GM12878 (cell line): ENCODE data around the gene SSU72.
"Not testable (repeated sequence)": the region's sequence is repeated elsewhere in the genome, so short reads cannot be mapped to it uniquely, and the experiment has no call there.

Experiments used
- CBFB ChIP-seq: IDR thresholded peaks from 2 replicates; pipeline ENCODE4 v1.6.1; 2016; ENCODE audit warnings: antibody characterized with exemption, low read depth
- CREB1 ChIP-seq: IDR thresholded peaks from 2 replicates; pipeline ENCODE4 v1.6.1; 2012; ENCODE audit warnings: low read depth, mild to moderate bottlenecking, inconsistent platforms
- EZH2 ChIP-seq: IDR thresholded peaks from 2 replicates; pipeline ENCODE4 v1.6.1; 2012; ENCODE audit warnings: low read depth, mild to moderate bottlenecking, control low read depth, inconsistent platforms, low read length, borderline replicate concordance; ENCODE audit not compliant: control insufficient read depth
- HDGF ChIP-seq: fragments of 450-650 bp; IDR thresholded peaks from 2 replicates; pipeline ENCODE4 v1.6.1; 2016; ENCODE audit warnings: antibody characterized with exemption
- JUND ChIP-seq: IDR thresholded peaks from 2 replicates; pipeline ENCODE4 v1.6.1; 2012; ENCODE audit warnings: low read depth, mild to moderate bottlenecking, low read length, improper control_type of control experiment, moderate library complexity
- POLR2A ChIP-seq: IDR thresholded peaks from 2 replicates; pipeline ENCODE4 v1.6.1; 2011; ENCODE audit warnings: low read depth, mild to moderate bottlenecking, low read length
- RAD21 ChIP-seq: IDR thresholded peaks from 2 replicates; pipeline ENCODE4 v1.6.1; 2011; ENCODE audit warnings: mild to moderate bottlenecking, low read depth, low read length, moderate library complexity; ENCODE audit not compliant: insufficient read depth
- RAD51 ChIP-seq: fragments of 450-650 bp; IDR thresholded peaks from 2 replicates; pipeline ENCODE4 v1.6.1; 2016; ENCODE audit warnings: moderate library complexity, mild to moderate bottlenecking, inconsistent platforms
- TF ChIP-seq, protein P1 (sequence below), 3 experiments: IDR thresholded peaks in 2 of 3; conservative IDR thresholded peaks in 1 of 3; 2 replicates each; pipeline ENCODE4 v1.5.1; 2011; ENCODE audit warnings: low read depth in 3 of 3, low read length in 3 of 3, mild to moderate bottlenecking in 3 of 3, control low read depth in 2 of 3, moderate library complexity in 2 of 3, inconsistent platforms in 1 of 3, mixed read lengths in 1 of 3; ENCODE audit not compliant: control insufficient read depth in 2 of 3, insufficient read depth in 1 of 3; ENCODE audit errors: extremely low read depth in 1 of 3
- TF ChIP-seq, protein P2 (sequence below): fragments of 450-650 bp; formaldehyde crosslinking; IDR thresholded peaks from 2 replicates; pipeline ENCODE4 v1.4.0; 2020; ENCODE audit warnings: mild to moderate bottlenecking, moderate library complexity
- TF ChIP-seq, protein P3 (sequence below): fragments of 450-650 bp; formaldehyde crosslinking; IDR thresholded peaks from 2 replicates; pipeline ENCODE4 v1.5.0; 2022; ENCODE audit warnings: mild to moderate bottlenecking, missing genetic modification characterization
- TF ChIP-seq, protein P4 (sequence below): fragments of 450-650 bp; conservative IDR thresholded peaks from 2 replicates; pipeline ENCODE4 v1.6.1; 2017; ENCODE audit warnings: mild to moderate bottlenecking, moderate library complexity

DNA sequence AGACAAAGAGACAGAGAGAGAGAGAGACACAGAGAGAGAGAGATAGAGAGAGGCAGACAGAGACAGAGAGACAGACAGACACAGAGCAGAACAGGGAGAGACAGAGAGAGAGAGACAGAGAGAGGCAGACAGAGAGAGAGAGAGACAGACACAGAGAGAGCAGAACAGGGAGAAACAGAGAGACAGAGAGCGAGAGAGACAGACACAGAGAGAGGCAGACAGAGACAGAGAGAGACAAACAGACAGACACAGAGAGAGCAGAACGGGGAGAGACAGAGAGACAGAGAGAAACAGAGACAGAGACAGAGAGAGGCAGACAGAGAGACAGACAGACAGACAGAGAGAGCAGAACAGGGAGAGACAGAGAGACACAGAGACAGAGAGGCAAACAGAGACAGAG, 20.7 kb upstream of the SSU72 start:
- not testable (repeated sequence) for TF ChIP-seq POLR2A, JUND, RAD21, EZH2, CREB1, CBFB, RAD51, HDGF
- TF ChIP-seq, protein P1, sequence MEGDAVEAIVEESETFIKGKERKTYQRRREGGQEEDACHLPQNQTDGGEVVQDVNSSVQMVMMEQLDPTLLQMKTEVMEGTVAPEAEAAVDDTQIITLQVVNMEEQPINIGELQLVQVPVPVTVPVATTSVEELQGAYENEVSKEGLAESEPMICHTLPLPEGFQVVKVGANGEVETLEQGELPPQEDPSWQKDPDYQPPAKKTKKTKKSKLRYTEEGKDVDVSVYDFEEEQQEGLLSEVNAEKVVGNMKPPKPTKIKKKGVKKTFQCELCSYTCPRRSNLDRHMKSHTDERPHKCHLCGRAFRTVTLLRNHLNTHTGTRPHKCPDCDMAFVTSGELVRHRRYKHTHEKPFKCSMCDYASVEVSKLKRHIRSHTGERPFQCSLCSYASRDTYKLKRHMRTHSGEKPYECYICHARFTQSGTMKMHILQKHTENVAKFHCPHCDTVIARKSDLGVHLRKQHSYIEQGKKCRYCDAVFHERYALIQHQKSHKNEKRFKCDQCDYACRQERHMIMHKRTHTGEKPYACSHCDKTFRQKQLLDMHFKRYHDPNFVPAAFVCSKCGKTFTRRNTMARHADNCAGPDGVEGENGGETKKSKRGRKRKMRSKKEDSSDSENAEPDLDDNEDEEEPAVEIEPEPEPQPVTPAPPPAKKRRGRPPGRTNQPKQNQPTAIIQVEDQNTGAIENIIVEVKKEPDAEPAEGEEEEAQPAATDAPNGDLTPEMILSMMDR (IDR thresholded peaks at IDR 0.05 in 2 of 3, conservative IDR thresholded peaks at IDR 0.05 in 1 of 3; ENCODE audit: control insufficient read depth in 2 of 3, extremely low read depth in 1 of 3, insufficient read depth in 1 of 3, low read depth in 3 of 3, low read length in 3 of 3) = not testable (repeated sequence)
- TF ChIP-seq, protein P2, sequence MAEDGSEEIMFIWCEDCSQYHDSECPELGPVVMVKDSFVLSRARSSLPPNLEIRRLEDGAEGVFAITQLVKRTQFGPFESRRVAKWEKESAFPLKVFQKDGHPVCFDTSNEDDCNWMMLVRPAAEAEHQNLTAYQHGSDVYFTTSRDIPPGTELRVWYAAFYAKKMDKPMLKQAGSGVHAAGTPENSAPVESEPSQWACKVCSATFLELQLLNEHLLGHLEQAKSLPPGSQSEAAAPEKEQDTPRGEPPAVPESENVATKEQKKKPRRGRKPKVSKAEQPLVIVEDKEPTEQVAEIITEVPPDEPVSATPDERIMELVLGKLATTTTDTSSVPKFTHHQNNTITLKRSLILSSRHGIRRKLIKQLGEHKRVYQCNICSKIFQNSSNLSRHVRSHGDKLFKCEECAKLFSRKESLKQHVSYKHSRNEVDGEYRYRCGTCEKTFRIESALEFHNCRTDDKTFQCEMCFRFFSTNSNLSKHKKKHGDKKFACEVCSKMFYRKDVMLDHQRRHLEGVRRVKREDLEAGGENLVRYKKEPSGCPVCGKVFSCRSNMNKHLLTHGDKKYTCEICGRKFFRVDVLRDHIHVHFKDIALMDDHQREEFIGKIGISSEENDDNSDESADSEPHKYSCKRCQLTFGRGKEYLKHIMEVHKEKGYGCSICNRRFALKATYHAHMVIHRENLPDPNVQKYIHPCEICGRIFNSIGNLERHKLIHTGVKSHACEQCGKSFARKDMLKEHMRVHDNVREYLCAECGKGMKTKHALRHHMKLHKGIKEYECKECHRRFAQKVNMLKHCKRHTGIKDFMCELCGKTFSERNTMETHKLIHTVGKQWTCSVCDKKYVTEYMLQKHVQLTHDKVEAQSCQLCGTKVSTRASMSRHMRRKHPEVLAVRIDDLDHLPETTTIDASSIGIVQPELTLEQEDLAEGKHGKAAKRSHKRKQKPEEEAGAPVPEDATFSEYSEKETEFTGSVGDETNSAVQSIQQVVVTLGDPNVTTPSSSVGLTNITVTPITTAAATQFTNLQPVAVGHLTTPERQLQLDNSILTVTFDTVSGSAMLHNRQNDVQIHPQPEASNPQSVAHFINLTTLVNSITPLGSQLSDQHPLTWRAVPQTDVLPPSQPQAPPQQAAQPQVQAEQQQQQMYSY (CRISPR knock-in tag) = not testable (repeated sequence)
- TF ChIP-seq, protein P3, sequence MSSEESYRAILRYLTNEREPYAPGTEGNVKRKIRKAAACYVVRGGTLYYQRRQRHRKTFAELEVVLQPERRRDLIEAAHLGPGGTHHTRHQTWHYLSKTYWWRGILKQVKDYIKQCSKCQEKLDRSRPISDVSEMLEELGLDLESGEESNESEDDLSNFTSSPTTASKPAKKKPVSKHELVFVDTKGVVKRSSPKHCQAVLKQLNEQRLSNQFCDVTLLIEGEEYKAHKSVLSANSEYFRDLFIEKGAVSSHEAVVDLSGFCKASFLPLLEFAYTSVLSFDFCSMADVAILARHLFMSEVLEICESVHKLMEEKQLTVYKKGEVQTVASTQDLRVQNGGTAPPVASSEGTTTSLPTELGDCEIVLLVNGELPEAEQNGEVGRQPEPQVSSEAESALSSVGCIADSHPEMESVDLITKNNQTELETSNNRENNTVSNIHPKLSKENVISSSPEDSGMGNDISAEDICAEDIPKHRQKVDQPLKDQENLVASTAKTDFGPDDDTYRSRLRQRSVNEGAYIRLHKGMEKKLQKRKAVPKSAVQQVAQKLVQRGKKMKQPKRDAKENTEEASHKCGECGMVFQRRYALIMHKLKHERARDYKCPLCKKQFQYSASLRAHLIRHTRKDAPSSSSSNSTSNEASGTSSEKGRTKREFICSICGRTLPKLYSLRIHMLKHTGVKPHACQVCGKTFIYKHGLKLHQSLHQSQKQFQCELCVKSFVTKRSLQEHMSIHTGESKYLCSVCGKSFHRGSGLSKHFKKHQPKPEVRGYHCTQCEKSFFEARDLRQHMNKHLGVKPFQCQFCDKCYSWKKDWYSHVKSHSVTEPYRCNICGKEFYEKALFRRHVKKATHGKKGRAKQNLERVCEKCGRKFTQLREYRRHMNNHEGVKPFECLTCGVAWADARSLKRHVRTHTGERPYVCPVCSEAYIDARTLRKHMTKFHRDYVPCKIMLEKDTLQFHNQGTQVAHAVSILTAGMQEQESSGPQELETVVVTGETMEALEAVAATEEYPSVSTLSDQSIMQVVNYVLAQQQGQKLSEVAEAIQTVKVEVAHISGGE (CRISPR knock-in tag) = not testable (repeated sequence)
- TF ChIP-seq, protein P4, sequence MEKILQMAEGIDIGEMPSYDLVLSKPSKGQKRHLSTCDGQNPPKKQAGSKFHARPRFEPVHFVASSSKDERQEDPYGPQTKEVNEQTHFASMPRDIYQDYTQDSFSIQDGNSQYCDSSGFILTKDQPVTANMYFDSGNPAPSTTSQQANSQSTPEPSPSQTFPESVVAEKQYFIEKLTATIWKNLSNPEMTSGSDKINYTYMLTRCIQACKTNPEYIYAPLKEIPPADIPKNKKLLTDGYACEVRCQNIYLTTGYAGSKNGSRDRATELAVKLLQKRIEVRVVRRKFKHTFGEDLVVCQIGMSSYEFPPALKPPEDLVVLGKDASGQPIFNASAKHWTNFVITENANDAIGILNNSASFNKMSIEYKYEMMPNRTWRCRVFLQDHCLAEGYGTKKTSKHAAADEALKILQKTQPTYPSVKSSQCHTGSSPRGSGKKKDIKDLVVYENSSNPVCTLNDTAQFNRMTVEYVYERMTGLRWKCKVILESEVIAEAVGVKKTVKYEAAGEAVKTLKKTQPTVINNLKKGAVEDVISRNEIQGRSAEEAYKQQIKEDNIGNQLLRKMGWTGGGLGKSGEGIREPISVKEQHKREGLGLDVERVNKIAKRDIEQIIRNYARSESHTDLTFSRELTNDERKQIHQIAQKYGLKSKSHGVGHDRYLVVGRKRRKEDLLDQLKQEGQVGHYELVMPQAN = not testable (repeated sequence)
